Spleen (tissue), 7 donors: Measurements from ENCODE around the gene SPATS2L.

Experiments used
- CTCF ChIP-seq, 11 experiments: fragments of 200-600 bp in 7 of 11; fragments of 450-650 bp in 4 of 11; sonication (generic) in 4 of 11; IDR thresholded peaks in 8 of 11; conservative IDR thresholded peaks in 3 of 11; 1 replicate in 7 of 11; 2 replicates in 4 of 11; pipeline versions ENCODE4 v1.4.0 to v1.8.0; 2016 to 2021; ENCODE audit warnings: antibody characterized with exemption in 11 of 11, inconsistent platforms in 4 of 11, mild to moderate bottlenecking in 1 of 11
- POLR2AphosphoS5 ChIP-seq, 3 donors: sonication (generic); formaldehyde crosslinking; IDR thresholded peaks; one replicate each; pipeline ENCODE4 v1.5.1; 2017; ENCODE audit warnings: antibody characterized with exemption in 3 of 3
- donor health status: DM: no; HTN: no; CAD: no; lungs with moderate emphysema.
- donor health status: DM: no; HTN: no; CAD: no.
- donor health status: DM: no; HTN: no; CAD: no.

GRCh38 chr2:200345975-200346374 is 39.5 kb downstream of the SPATS2L start:
- TF ChIP-seq POLR2AphosphoS5 (IDR thresholded peaks at IDR 0.05) = no peak
- TF ChIP-seq CTCF (IDR thresholded peaks at IDR 0.05 in 8 of 11, conservative IDR thresholded peaks at IDR 0.05 in 3 of 11) = no peak
